Esophagus squamous epithelium (tissue), 5 donors: Measurements from ENCODE around the gene ADD1. TPM values are rescaled to one million over a fixed set of nuclear protein-coding genes. Genes with fewer than 3 reads are reported as not detected.

ENCODE experiments used
- DNase-seq: peaks from one replicate; lab custom pipeline; 2025; lab: John Stamatoyannopoulos, UW
- H3K27ac ChIP-seq, 4 donors: fragments of 200-600 bp; sonication (generic); one replicate each; pipeline ENCODE4 v1.5.1; 2016 to 2019; ENCODE audit warnings: mild to moderate bottlenecking in 1 of 4
- H3K27me3 ChIP-seq, 4 donors: fragments of 200-600 bp; sonication (generic); 1 replicate in 3 of 4; 2 replicates in 1 of 4; pipeline versions ENCODE4 v1.5.1 to v1.6.0; 2017 to 2021; ENCODE audit warnings: antibody characterized with exemption in 1 of 4
- H3K36me3 ChIP-seq, 3 donors: fragments of 200-600 bp; sonication (generic); one replicate each; pipeline ENCODE4 v1.5.1; 2016 to 2019
- H3K4me1 ChIP-seq, 3 donors: fragments of 200-600 bp; sonication (generic); one replicate each; pipeline ENCODE4 v1.5.1; 2017 to 2019
- H3K4me3 ChIP-seq, 4 donors: fragments of 200-600 bp; sonication (generic); 1 replicate in 3 of 4; 2 replicates in 1 of 4; pipeline ENCODE4 v1.5.1; 2016 to 2019; ENCODE audit warnings: mild to moderate bottlenecking in 2 of 4, moderate library complexity in 1 of 4
- H3K9me3 ChIP-seq, 3 donors: fragments of 200-600 bp; sonication (generic); one replicate each; pipeline ENCODE4 v1.5.1; 2016 to 2019
- POLR2A ChIP-seq, 4 donors: fragments of 450-650 bp; IDR thresholded peaks; one replicate each; pipeline ENCODE4 v1.6.1; 2017; ENCODE audit warnings: antibody characterized with exemption in 4 of 4, mild to moderate bottlenecking in 4 of 4, moderate library complexity in 3 of 4
- WGBS, 2 donors: methylation state at CpG; one replicate each; pipeline ENCODE4 v1.1.5; 2018; 5-methylcytosine and 5-hydroxymethylcytosine counted together
- intact Hi-C: fragments of 100-400 bp; cut with DNase I; formaldehyde crosslinking; loops from one replicate; pipeline ENCODE4 v1.15.0; 2022
- total RNA-seq, 4 donors: library from RNA; depleted of rRNA; stranded (reverse); fragments of >200 nt; gene quantifications; one replicate each; pipeline ENCODE4 v1.1.0, GENCODE V29; 2016
- TF ChIP-seq, protein P1 (sequence below), 6 experiments: fragments of 450-650 bp in 4 of 6; fragments of 200-600 bp in 2 of 6; sonication (generic) in 2 of 6; IDR thresholded peaks; one replicate each; pipeline ENCODE4 v1.5.1; 2016 to 2019; ENCODE audit warnings: antibody characterized with exemption in 6 of 6, mild to moderate bottlenecking in 4 of 6, moderate library complexity in 4 of 6
- donor health status: DM: yes; HTN: yes; CAD: no.

ADD1 gene
- total RNA-seq, 4 donors from 2014 or later = 81.7 to 144 (median 103) TPM

DNA sequence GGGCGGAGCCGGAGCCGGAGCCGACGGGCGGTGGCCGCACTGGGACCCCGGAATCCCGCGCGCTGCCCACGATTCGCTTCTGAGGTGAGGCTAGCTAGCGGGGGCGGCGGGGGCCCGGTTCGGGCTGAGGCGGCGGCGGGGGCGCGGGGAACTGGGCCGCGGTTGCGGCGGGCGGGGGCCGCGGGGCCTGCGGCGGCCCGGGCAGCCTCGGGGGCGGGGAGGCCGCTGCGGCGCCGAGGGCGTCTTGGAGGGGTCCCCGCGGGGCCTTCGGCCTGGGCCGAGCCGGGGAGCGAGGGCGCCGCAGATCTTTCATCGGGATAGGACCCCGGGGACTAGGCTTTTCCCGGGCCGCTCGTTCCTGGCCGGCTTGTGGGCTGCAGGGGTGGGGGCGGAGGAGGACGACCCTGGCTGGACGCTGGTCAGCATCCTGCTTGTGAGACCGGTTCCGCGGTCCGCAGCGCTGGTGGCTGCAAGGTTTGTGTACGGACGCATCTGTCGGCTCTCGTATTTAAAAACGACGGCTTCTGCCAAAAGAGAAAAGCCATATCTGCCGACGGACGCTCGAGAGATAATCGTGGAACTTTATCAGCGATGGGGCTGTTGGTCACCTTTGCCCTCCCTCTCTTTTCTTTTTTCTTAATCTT lies 419 bp downstream of the ADD1 start:
- H3K9me3 ChIP-seq = no peaks in the 10 kb centered on the region
- H3K4me1 ChIP-seq = peaks cover 10 to 56% (median 13%) of the 10 kb centered on the region in 3 donors
- 0 to 1% methylated on average over 15 to 28 of the region's 74 CpGs for WGBS, 2 donors
- no peaks in the 10 kb centered on the region for H3K36me3 ChIP-seq
- intact Hi-C loops = no loop called here
- no peak for TF ChIP-seq POLR2A (IDR thresholded peaks at IDR 0.05)
- TF ChIP-seq, protein P1, sequence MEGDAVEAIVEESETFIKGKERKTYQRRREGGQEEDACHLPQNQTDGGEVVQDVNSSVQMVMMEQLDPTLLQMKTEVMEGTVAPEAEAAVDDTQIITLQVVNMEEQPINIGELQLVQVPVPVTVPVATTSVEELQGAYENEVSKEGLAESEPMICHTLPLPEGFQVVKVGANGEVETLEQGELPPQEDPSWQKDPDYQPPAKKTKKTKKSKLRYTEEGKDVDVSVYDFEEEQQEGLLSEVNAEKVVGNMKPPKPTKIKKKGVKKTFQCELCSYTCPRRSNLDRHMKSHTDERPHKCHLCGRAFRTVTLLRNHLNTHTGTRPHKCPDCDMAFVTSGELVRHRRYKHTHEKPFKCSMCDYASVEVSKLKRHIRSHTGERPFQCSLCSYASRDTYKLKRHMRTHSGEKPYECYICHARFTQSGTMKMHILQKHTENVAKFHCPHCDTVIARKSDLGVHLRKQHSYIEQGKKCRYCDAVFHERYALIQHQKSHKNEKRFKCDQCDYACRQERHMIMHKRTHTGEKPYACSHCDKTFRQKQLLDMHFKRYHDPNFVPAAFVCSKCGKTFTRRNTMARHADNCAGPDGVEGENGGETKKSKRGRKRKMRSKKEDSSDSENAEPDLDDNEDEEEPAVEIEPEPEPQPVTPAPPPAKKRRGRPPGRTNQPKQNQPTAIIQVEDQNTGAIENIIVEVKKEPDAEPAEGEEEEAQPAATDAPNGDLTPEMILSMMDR (IDR thresholded peaks at IDR 0.05) = no peak
- DNase-seq = no peak
- no peaks in the 10 kb centered on the region for H3K27me3 ChIP-seq
- H3K27ac ChIP-seq = peak overlapping the region; percentile 94 to 95 (median 94)
- H3K4me3 ChIP-seq = peak overlapping the region; percentile 64 to 85 (median 76)

DNA sequence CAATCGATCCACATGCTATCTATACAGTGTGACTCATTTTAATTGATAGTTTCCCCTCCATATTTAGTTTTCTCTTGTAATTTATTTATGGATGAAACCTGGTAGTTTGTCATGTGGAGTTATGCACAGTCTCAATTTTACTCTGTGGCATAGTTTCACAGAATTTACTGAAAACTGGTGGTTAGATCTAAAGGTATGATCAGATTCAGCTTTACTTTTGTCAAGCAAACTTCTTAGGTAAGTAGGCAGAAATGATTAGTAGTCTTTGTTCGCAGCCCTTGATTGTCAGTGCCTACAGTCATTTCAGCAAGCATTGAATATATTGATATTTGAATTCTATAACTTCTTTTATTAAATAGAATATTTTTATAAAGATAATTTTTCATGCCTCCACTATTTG lies 2.5 kb downstream of the ADD1 start:
- Histone ChIP-seq H3K4me1 (peaks cover 10 to 76% (median 16%) of the 10 kb centered on the region in 3 donors), H3K27ac (no peak overlapping the region)
- 70 to 79% methylated on average over 2 of the region's 2 CpGs for WGBS, 2 donors

DNA sequence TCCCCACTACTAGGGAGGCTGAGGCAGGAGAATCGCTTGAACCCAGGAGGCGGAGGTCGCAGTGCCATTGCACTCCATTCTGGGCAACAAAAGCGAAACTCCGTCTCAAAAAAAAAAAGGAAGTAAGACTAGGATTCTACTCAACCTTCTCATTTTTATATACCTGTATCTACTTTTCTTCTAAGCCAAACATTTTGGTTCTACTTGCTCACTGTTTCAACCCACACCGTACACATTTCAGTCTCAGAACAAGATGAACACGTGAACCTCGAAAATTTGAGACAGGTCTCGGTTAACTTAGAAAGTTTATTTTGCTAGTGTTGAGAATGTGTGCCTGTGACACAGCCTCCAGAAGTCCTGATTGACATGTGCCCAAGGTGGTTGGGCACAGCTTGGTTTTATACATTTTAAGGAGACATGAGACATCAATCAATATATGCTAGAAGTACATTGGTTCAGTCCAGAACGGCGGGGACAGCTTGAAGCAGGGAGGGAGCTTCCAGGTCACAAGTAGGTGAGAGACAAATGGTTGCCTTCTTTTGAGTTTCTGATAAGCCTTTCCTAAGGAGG lies 3.7 kb downstream of the ADD1 start:
- Histone ChIP-seq H3K36me3 (no peaks in the 10 kb centered on the region), H3K4me3 (no peak overlapping the region), H3K9me3 (no peaks in the 10 kb centered on the region), H3K27me3 (no peaks in the 10 kb centered on the region), H3K27ac (peak overlapping the region in 1 of 4 donors; percentile 9), H3K4me1 (peaks cover 15 to 88% (median 21%) of the 10 kb centered on the region in 3 donors)
- DNase-seq = no peak
- no peak for TF ChIP-seq POLR2A (IDR thresholded peaks at IDR 0.05)
- TF ChIP-seq, protein P1 (IDR thresholded peaks at IDR 0.05) = no peak
- intact Hi-C loops = no loop called here
- WGBS, 2 donors = 81 to 86% methylated on average over 11 of the region's 11 CpGs

More for the DNA sequence above, 2.5 kb downstream of the ADD1 start:
- intact Hi-C loops = no loop called here
- Histone ChIP-seq H3K36me3 (no peaks in the 10 kb centered on the region), H3K9me3 (no peaks in the 10 kb centered on the region), H3K4me3 (no peak overlapping the region), H3K27me3 (no peaks in the 10 kb centered on the region)
- no peak for DNase-seq
- TF ChIP-seq, protein P1 (IDR thresholded peaks at IDR 0.05) = no peak
- no peak for TF ChIP-seq POLR2A (IDR thresholded peaks at IDR 0.05)

DNA sequence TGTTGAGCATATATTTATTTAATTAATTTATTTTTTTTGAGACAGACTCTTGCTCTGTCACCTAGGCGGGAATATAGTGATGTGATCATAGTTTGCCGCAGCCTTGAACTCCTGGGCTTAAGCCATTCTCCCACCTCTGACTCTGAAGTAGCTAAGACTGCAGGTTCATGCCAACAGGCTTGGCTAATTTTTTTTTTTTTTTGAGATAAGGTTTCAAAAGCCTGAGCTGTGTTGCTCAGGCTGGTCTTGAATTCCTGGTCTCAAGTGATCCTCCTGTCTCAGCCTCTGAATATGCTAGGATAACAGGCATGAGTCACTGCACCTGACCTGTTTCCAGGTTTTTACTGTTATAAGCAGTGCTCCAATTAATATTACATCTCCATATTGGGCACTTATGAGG lies 4.8 kb downstream of the ADD1 start:
- DNase-seq = no peak
- Histone ChIP-seq H3K27ac (no peak overlapping the region), H3K4me1 (peaks cover 24 to 90% (median 32%) of the 10 kb centered on the region in 3 donors), H3K4me3 (no peak overlapping the region), H3K9me3 (no peaks in the 10 kb centered on the region), H3K27me3 (no peaks in the 10 kb centered on the region), H3K36me3 (peaks cover 0 to 3% (median 0%) of the 10 kb centered on the region in 3 donors)
- intact Hi-C loops = no loop called here
- 89 to 97% methylated on average over 2 of the region's 2 CpGs for WGBS, 2 donors
- no peak for TF ChIP-seq POLR2A (IDR thresholded peaks at IDR 0.05)
- TF ChIP-seq, protein P1 (IDR thresholded peaks at IDR 0.05) = no peak
